ENCODE results near the gene COMT. TPM values are rescaled to one million over a fixed set of nuclear protein-coding genes. Genes with fewer than 3 reads are reported as not detected.
A peak's percentile ranks its signal among the peaks of the same experiment; 100 is the strongest.

Gene COMT
- total and polyA plus RNA-seq, 2 experiments from 2014 or later: 490 to 508 TPM

GRCh38 chr22:19955241-19956128 is 13.9 kb downstream of the COMT start:
- H3K4me2 ChIP-seq (ENCODE audit: unreplicated experiment): no peak overlapping the region
- H3K79me2 ChIP-seq (ENCODE audit: insufficient read depth): peaks cover 25% of the 10 kb centered on the region
- no peaks in the 10 kb centered on the region for H4K20me1 ChIP-seq (ENCODE audit: insufficient read depth)
- H3K27me3 ChIP-seq (replicated peaks; ENCODE audit: insufficient read depth): no peaks in the 10 kb centered on the region
- H3K4me3 ChIP-seq: no peak overlapping the region
- peaks cover 20% of the 10 kb centered on the region; the same call in 1 of the 2 replicates for H3F3A ChIP-seq (ENCODE audit: insufficient read depth)
- peaks cover 18% of the 10 kb centered on the region for H3K4me1 ChIP-seq (ENCODE audit: insufficient read depth)
- WGBS, 2 experiments (ENCODE audit: low coverage in 1 of 2, low lambda C conversion rate in 2 of 2, missing lambda C conversion rate in 2 of 2): 62 to 65% methylated on average over 19 of the region's 19 CpGs
- no peak for DNase-seq
- no peaks in the 10 kb centered on the region for H3K9me2 ChIP-seq (ENCODE audit: insufficient read depth)
- H2AFZ ChIP-seq: no peak overlapping the region
- H3K9me3 ChIP-seq (ENCODE audit: low read depth): no peaks in the 10 kb centered on the region
- no peak overlapping the region for H3K27ac ChIP-seq
- TF ChIP-seq EZH2 (IDR thresholded peaks at IDR 0.05; ENCODE audit: insufficient read depth, poor library complexity, severe bottlenecking) (no peak), EZH2phosphoT487 (IDR thresholded peaks at IDR 0.05; ENCODE audit: insufficient read depth, low read depth) (no peak)
- peaks cover 4% of the 10 kb centered on the region; the same call in 1 of the 2 replicates for H3K36me3 ChIP-seq (ENCODE audit: low read depth)
- no peak overlapping the region for H3K9ac ChIP-seq
- in situ Hi-C loops (cut with MboI): no loop called here

- WGBS, 2 experiments (ENCODE audit: low coverage in 1 of 2, low lambda C conversion rate in 2 of 2, missing lambda C conversion rate in 2 of 2): 73 to 84% methylated on average over 8 to 9 of the region's 9 CpGs
These were observed 15.9 kb downstream of the COMT start for GRCh38 chr22:19957445-19957844.

GRCh38 chr22:19958083-19959042 is 16.8 kb downstream of the COMT start:
- Histone ChIP-seq H3K9me2 (ENCODE audit: insufficient read depth) (no peaks in the 10 kb centered on the region), H3K4me3 (peak overlapping the region; percentile 47), H3K79me2 (ENCODE audit: insufficient read depth) (peaks cover 5% of the 10 kb centered on the region; the same call in 1 of the 2 replicates), H3K27ac (peak overlapping the region; percentile 53), H4K20me1 (ENCODE audit: insufficient read depth) (no peaks in the 10 kb centered on the region), H3K4me2 (ENCODE audit: unreplicated experiment) (peak overlapping the region; percentile 55), H3K36me3 (ENCODE audit: low read depth) (peaks cover 4% of the 10 kb centered on the region; the same call in 1 of the 2 replicates), H3K9ac (peak overlapping the region; percentile 41), H3K4me1 (ENCODE audit: insufficient read depth) (peaks cover 22% of the 10 kb centered on the region), H3K27me3 (replicated peaks; ENCODE audit: insufficient read depth) (no peaks in the 10 kb centered on the region), H3K9me3 (ENCODE audit: low read depth) (no peaks in the 10 kb centered on the region), H2AFZ (peak overlapping the region; percentile 32; the same call in 1 of the 2 replicates), H3F3A (ENCODE audit: insufficient read depth) (peaks cover 21% of the 10 kb centered on the region; the same call in 1 of the 2 replicates)
- 45 to 48% methylated on average over 19 of the region's 19 CpGs for WGBS, 2 experiments (ENCODE audit: low coverage in 1 of 2, low lambda C conversion rate in 2 of 2, missing lambda C conversion rate in 2 of 2)
- TF ChIP-seq EZH2phosphoT487 (IDR thresholded peaks at IDR 0.05; ENCODE audit: insufficient read depth, low read depth) (no peak), EZH2 (IDR thresholded peaks at IDR 0.05; ENCODE audit: insufficient read depth, poor library complexity, severe bottlenecking) (no peak)
- DNase-seq: peak; percentile 85
- in situ Hi-C loops (cut with MboI): no loop called here

More at GRCh38 chr22:19957445-19957844, 15.9 kb downstream of the COMT start:
- DNase-seq: no peak
- no peaks in the 10 kb centered on the region for H3K9me3 ChIP-seq (ENCODE audit: low read depth)
- peaks cover 7% of the 10 kb centered on the region for H3K79me2 ChIP-seq (ENCODE audit: insufficient read depth)
- no peaks in the 10 kb centered on the region for H3K27me3 ChIP-seq (replicated peaks; ENCODE audit: insufficient read depth)
- TF ChIP-seq EZH2phosphoT487 (IDR thresholded peaks at IDR 0.05; ENCODE audit: insufficient read depth, low read depth): no peak
- TF ChIP-seq EZH2 (IDR thresholded peaks at IDR 0.05; ENCODE audit: insufficient read depth, poor library complexity, severe bottlenecking): no peak
- no peaks in the 10 kb centered on the region for H3K9me2 ChIP-seq (ENCODE audit: insufficient read depth)
- H4K20me1 ChIP-seq (ENCODE audit: insufficient read depth): no peaks in the 10 kb centered on the region
- H3K9ac ChIP-seq: no peak overlapping the region
- in situ Hi-C loops (cut with MboI): no loop called here
- H3K4me1 ChIP-seq (ENCODE audit: insufficient read depth): peaks cover 19% of the 10 kb centered on the region
- peaks cover 4% of the 10 kb centered on the region; the same call in 1 of the 2 replicates for H3K36me3 ChIP-seq (ENCODE audit: low read depth)
- H2AFZ ChIP-seq: no peak overlapping the region
- no peak overlapping the region for H3K4me3 ChIP-seq
- H3F3A ChIP-seq (ENCODE audit: insufficient read depth): peaks cover 21% of the 10 kb centered on the region; the same call in 1 of the 2 replicates
- H3K4me2 ChIP-seq (ENCODE audit: unreplicated experiment): no peak overlapping the region
- H3K27ac ChIP-seq: no peak overlapping the region
